NCI-H2029 treated with DMSO at 0.1 percent for 48 hours (cell line): ENCODE results near the gene RGS8.

Experiments
- DNase-seq: peaks from one replicate; lab custom pipeline; 2025; lab: John Stamatoyannopoulos, UW

RGS8 gene, protein sequence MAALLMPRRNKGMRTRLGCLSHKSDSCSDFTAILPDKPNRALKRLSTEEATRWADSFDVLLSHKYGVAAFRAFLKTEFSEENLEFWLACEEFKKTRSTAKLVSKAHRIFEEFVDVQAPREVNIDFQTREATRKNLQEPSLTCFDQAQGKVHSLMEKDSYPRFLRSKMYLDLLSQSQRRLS

DNA sequence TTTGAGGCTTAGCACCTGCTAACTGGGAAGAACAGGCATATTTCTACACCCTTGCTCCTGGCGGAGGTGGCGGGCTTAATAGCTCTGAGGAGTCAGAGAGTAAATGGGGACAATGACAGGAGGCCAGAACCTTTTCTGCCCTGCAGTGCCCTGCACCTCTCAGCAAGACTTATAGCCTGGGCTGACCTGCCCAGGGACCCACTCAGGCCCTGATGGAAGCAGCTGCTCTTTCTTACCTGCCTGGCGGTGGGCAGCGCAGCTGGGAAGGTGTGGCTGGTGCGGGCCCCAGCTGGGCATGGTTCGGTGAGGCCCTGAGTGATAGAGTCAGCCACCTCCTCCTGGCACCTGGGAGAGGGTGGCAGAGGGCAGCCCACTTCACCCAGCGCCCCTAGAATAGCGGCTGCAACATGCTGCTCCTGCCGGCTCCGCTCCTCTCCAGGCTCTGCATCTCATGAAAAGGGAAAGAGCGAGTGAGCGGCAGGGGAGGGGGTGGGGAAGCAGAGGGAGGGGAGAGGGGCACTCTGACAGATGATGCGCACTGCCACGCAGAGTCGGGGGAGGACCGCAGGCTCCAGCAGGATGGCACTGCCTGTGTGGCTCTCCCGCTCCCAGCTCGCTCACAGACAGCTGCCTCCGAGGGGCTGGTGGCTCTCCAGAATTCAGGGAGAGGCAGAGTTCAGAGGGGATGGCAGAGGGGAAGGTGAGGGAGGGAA lies at the start of gene RGS8:
TSS of gene RGS8 (minus strand) at position 472 of the 713 bp plus-strand sequence. CDS start 14,938 bp downstream, outside the sequence.
- DNase-seq, result no peak

DNA sequence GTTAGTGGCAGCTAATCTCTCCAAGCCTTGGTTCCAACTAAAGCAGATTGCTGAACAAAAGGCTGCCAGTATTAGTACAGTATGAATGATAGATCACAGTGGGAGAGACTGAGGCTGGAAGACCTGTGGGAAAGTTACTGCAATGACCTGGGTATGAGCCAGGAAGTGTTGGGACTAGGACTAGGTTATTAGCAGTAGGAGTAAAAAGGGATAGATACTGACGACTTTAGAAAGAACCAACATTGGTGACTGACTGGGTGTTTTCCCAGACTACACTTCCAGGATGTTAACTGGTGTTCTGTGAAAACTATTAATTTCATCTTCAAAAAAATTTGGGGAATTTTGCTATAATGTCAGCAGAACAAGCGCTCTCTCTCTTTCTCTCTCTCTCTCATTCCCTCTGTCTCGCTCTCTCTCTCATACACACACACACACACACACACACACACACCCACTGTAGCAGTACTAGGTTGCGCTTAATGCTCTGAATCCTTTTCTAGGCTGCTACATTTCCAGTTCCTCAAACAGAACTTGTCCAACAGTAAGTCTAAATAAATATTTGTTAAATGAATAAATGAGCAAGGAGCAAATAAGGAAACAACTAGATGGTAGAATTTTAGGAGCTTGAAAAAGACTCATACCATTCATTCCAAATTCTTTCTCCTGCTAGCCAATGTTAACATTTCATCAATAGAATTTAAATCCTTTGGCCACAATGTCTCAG lies 47.6 kb upstream of the RGS8 start:
- no peak for DNase-seq

DNA sequence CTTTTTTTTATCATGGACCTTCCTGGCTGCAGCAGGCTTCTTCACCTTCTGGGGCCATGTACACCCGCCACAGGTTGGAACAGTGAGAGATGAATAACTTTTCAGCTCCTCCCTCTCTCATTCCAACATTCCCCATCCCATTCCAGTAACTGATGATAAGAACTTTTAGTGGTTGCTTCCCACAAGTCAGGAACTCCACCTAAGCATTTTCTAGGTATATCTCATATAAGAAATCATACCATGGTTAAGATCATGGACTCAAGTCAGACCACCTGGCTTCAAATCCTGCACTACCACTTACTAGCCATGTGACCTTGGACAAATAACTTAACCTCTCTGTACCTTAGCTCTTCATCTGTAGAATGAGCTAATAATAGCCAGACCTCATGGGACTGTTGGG lies 42.5 kb upstream of the RGS8 start:
- DNase-seq, result no peak

DNA sequence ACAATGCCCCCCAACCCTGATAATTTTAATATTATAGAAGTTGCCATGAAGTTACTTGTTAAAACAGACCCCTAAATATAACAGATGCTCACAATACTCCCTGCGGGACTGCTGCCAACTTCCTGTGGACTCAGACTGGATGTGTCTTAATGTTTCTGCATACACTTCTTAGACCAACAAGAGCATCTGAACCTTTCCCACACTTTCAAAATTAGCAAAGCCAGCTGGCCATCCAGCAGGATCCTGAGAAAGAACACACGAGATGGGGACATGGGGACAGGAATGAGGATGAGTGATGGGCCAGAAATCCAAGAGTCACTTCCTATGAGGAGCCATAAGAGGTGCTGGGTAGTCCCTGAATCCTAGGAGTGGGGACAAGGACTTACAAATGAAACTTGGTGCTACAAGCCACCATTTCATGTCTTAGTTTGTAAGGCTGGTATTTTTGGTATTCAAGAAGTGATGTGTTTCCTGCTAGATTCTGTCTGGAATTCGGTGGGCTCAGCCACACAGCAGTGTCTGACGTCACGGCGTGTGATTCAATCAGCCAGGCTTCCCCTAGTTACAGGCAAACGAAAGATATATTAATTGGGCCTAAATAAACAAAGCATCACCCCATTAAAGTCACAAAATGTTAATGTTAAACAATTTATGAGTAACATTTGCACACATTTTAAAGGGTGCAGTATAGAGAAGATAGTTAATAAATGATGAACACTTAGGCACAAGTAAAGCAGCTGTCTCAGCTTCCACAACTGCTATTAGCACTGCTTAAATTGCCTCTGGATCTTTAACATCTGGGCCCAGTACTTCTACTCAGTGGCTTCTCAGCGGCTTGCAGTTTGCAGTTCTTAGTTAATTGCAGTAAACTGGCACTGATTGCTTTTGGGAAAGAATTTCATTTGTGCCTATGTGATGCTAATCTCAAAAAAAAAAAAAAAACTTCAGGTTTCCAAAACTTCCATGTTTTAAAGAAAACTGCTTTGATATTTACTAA lies 41.2 kb upstream of the RGS8 start:
- DNase-seq, result no peak

DNA sequence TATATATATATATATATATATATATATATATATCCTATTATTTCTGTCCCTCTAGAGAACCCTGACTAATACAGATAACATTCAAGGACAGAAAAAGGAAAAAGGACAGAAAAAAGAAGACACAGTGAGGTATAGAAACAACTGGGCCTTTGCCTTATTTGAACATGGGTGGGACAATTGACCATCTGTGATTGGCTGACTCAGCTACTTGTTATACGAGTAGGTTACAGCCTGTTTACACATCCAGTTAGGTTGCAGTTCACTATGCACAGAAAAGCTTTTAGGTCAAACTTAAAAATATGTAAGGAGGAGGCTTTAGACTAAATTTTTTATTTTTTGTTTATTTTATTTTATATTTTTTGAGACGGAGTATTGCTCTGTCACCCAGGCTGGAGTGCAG lies 39.8 kb upstream of the RGS8 start:
- DNase-seq, result no peak

DNA sequence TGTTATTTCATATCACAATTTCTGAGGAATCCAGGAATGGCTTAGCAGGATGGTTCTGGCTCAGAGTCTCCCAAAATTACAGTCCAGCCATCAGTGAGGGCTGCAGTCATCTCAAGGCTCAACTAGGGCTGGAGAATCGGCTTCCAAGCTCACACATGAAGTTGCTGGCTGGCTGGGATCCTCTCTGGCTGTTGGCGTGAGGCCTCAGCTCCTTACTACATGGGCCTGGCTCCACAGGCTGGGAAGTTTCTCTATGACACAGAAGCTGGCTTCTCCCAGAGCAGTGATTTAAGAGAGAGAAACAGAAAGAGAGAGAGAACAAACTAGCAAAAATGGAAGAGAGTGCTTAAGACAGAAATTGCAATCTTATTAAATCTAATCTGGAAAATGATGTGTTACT lies 38.8 kb upstream of the RGS8 start:
- no peak for DNase-seq

DNA sequence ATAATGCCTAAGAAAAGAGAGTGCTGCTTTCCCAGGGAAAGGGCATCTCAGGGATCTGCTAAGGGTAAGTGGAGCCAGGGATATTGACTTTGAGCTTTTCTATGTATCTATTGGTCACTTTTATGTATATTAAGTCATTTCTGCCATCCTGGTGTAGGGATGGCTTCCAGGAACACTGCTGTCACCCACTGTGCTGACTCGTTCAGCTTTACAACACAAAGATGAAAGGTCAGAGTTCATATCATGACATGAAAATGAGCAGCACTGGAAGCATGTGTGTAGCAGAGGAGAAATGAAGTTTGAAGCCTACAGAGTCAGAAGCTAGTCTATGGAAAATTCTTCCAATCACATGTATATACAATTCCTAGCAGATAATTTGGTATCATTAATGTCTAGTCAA lies 37.1 kb upstream of the RGS8 start:
- no peak for DNase-seq

DNA sequence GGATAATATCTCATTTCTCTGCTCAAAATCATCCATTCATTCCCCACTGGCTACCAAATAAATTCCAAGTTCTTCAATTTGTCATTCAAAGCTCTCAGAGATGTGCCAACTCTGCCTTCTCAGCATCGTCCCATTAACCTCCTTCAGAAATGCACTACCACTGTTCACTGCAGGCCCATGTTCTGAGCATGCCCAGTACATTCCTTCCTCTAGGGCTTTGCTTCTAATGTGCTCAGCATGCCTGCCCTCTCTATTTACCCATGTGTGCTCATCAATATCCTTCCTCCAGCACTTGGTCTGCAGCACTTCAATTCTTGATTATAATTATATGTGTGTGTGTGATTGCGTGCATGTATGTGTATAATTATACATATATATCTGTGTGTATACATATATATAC lies 36.1 kb upstream of the RGS8 start:
- DNase-seq, result no peak

DNA sequence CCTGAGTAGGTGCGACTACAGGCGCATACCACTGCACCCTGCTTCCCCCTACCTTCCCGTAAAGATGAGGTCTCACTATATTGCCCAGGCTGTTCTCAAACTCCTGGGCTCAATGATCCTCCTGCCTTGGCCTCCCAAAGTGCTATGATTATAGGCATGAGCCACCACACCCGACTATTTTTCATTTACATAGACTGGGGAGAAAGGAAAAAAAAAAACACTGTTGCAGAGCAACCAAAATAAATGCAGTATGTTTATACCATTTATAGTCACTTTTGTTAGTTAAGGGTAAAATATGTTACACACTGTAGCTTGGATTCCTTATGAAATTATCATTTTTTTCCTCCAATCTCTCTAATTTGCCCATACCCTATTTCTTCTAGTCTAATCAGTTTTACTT lies 35.2 kb upstream of the RGS8 start:
- DNase-seq, result no peak

DNA sequence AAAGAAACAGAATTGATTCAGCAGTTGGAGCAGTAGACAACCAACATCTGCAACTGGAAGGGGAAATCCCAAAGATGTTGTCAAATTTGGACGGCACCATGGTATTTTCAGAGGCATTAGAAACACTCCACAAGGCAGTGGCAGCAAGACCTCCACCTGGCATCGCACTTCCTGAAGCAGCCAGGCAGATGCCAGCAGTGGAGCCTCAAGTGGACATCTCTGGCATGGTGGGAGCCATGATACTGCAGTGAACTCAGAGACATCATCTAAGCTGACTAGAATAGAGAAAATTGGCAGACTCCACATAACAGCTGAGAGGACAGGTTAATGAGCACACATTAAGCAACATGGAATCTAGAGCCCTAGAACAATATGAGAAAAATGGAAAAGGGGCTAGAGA lies 33.9 kb upstream of the RGS8 start:
- DNase-seq, result no peak

DNA sequence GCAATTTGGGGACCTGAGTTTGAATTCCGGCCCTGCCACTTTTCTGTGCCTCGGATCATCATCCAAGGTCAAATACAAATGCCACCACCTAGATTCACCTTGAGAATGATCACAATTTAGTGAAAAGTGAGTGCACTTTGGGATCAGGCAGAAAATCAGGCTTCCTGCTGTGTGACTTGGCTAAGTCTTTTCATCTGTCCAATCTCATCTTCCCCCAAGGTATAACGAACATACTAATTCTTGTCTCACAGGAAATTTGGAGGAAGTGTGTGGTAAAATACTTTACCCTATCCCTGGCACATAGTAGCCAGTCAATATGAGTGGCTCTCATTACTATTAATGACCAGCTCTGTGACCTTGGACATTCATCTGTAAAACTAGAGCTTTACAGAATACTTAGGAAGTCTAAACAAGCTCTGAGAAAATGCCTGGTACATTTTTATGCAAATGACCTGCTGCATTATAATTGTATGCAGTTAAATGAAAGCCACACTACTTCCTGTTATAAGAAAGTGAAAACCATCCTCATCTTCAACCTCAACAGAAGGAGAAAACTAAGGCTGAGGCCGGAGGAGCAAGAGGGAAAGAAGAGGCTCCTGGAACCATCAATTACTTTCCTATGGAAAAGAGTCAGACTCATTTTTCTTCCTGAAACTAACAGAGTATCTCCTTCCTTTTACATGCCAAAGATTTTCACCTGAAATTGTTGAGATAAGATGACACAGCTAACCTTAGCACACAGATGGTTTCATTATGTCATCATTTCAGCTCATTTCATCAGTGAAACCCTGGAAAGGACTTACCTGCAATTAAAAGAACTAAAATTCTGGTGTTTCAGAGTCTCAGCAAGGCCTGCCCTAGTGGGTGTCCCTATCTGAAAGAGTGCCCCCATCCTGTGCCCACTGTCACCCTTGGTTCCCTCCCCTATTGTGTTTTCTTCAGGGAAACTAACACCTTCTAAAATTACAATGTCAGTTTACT lies 32.6 kb upstream of the RGS8 start:
- no peak for DNase-seq

DNA sequence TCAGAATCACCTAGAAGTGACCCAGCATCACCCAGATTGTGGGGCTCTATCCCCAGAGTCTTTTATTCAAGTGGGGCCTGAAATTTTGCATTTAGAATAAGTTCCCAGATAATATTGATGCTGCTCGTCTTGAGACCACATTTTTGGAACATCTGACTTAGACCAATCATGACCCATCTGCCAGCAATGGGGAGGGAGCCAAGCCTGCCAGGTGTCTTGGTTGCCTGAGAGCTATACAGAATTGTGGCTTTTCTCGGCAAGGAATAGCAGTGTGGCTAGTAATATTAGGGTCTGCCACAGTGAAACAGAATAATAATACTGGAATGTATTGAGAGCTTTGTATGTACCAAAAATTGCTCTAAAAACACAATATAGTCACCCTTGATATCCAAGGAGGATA lies 31.1 kb upstream of the RGS8 start:
- DNase-seq, result no peak

DNA sequence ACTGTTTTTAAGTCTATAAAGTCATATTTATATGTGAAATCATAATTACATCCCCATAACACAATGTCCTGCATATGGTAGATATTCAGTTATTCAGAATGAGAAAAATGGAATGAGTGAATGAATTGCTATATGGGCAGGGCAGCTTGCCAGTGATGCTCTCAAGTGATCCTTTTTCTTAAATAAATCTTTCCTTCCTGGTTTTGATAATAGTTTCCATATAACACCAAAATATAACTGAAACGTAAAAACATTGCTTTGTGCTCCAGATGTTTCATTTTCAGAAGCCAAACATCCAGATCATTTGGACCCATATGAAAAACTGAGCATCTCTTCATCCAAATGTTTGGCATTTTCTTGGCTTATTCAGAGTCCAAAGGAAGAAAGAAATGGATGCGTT lies 30.2 kb upstream of the RGS8 start:
- DNase-seq, result no peak

DNA sequence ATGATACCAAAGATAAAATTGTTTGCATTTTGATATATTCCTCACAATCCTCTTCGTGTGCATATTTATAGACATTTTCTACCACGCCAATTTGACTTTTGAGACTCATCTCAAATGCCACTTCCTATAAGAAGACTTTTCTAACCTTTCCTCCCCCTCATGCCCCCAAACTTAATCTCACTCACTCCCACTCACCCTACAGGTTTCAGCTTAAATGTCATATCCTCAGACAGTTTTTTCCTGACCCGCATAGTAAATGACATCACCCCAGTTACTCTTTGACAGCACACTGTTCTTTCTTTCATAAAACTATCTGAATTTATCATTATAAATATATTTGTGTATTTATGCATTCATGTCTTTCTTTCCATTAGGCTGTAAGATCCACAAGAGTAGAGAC lies 29.6 kb upstream of the RGS8 start:
- no peak for DNase-seq

DNA sequence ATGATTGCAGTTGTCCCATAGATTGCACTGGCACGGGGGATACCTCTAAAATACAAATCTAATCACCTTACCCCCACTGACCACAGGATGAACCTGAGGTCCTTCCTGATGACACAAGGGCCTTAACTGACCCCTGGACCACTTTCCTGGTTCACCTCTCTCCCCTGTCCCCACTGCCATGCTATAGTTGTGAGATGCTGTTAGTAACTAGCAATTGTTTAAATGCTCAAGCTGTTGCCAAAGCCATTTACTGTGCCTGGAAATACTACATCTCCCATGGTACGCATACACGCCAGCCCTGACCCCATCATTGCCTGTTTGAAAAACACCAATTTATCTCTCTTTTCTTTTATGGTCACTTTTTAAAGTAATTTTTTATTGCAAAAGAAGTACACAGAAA lies 29.1 kb upstream of the RGS8 start:
- no peak for DNase-seq

DNA sequence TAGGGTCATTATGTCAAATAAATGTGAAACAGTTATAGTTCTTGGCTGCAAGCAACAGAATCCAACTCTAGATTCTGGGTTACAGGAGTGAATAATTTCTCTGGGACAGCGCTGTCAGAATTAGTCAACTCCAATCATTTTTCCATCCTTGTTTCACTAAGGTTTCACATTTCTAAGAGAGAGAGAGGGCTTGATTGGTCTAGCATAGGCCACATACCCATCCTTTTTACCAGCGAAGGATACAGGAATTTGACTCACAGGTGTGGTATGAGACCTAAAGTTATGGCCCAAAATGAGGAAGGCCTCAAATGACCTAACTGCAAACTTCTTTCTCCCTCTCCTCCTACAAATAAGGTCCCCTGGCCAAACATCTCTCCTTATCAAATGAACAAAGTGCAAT lies 25.5 kb upstream of the RGS8 start:
- no peak for DNase-seq

DNA sequence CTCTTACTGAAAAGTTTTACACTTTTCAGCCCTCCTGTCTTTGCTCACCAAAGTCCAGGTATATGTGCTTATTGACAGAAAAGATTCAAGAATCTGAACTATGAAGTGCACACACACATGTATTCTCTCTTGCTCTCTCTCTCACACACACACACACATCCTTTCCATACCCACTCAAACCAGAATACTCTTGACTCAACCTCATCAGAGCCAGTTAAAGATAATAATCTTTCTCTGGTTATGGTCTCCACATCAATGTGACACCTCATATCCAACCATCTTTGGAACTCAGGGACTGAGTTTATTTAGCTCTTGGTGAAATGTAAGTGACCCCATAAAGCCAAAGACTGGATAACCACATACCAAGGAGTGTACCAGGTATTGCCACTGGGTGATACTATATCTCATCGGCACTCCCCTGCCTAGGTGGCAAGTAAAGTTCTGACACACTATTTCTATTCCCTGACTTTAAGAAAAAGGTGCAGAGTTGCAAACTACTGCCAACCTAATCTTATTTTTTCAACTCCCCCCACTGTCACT lies 24.9 kb upstream of the RGS8 start:
- no peak for DNase-seq

DNA sequence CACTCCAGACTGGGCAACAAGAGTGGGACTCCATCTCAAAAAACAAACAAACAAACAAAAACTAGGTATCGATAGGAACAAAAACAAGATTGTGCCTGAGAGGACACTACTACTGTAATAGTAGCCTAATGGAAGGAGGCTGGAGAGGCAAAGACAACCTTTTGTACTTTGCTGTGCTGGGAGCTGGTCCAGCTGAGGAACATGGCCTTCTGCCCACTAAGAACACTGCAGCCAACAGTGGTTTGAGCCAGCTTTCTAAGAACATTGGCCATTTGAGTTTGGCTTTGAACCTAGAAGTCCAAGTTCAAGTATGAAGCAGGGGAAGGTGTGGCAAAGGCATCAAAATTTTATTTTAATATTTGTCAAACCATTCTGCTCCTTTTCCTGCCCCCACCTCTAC lies 22.7 kb upstream of the RGS8 start:
- no peak for DNase-seq

DNA sequence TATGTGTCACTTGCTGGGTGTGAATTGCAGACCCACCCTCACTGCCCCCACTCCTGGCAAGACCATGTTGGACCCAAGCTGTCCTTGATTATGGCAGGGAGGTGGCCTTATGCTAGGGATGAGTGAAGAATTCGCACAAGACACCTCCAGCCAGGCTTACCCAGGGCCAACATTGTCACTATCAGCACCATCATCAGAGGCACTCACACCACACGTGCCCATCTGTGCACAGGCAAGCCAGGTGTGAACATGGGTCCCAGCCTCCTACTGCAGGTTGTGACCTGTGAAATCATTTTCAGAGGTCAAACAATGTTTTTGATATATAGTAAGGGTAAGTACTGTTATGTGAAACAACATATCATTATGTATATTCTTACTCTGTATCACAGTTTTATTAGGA lies 20.3 kb upstream of the RGS8 start:
- no peak for DNase-seq

DNA sequence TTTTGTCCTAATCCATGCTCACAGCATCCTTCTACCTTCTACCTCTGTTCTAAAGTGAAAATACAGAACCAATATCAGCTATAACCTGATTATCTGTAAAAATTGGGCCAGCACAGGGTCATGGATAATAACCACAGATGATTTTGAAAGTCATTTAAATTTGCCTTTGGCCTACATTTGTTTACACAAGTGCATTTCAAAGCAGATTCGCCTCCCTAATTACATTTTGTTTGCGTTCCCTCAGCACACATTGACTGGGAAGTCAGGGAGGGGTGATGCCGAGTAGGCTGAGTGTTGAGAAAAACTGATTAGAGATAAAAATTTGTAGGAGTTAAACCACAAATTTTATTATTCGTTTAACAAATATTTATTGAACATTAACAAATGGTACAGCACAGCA lies 19.2 kb upstream of the RGS8 start:
- no peak for DNase-seq
